Aorta (tissue), 5 donors: ENCODE results near the gene FAM229B. TPM values are rescaled to one million over a fixed set of nuclear protein-coding genes. Genes with fewer than 3 reads are reported as not detected.

Source experiments
- ATAC-seq: fragments of 200-7000 bp; cut with Tn5 transposase; one replicate; pipeline ENCODE4 v1.9.1; 2022; ENCODE audit warnings: moderate library complexity; ENCODE audit not compliant: low FRiP score
- DNase-seq, 2 donors: peaks; one replicate each; pipeline ENCODE4 v3.0.0-alpha.2; 2020
- H3K27ac ChIP-seq, 2 donors: one replicate each; pipeline ENCODE4 v1.5.1; 2013; ENCODE audit warnings: low read length in 2 of 2, mild to moderate bottlenecking in 2 of 2, moderate library complexity in 2 of 2, control low read depth in 1 of 2, inconsistent platforms in 1 of 2, low read depth in 1 of 2
- H3K27me3 ChIP-seq, 2 donors: one replicate each; pipeline ENCODE4 v1.6.1; 2013; ENCODE audit warnings: control low read depth in 1 of 2, low read length in 1 of 2, mild to moderate bottlenecking in 1 of 2, moderate library complexity in 1 of 2; ENCODE audit not compliant: insufficient read depth in 2 of 2, control insufficient read depth in 1 of 2
- H3K36me3 ChIP-seq, 2 donors: one replicate each; pipeline ENCODE4 v1.6.1; 2013; ENCODE audit warnings: control low read depth in 1 of 2, low read length in 1 of 2, mild to moderate bottlenecking in 1 of 2; ENCODE audit not compliant: insufficient read depth in 2 of 2, control insufficient read depth in 1 of 2
- H3K4me1 ChIP-seq, 2 donors: one replicate each; pipeline ENCODE4 v1.6.1; 2013; ENCODE audit warnings: low read length in 2 of 2, control low read depth in 1 of 2, mild to moderate bottlenecking in 1 of 2, moderate library complexity in 1 of 2; ENCODE audit not compliant: insufficient read depth in 2 of 2, control insufficient read depth in 1 of 2
- H3K4me3 ChIP-seq, 2 donors: one replicate each; pipeline ENCODE4 v1.5.1; 2013; ENCODE audit warnings: low read length in 2 of 2, control low read depth in 1 of 2, mild to moderate bottlenecking in 1 of 2
- H3K9me3 ChIP-seq: one replicate; pipeline ENCODE4 v1.6.1; 2013; ENCODE audit warnings: mild to moderate bottlenecking, low read length; ENCODE audit not compliant: control insufficient read depth
- WGBS, 2 donors: extraction: QIAGEN DNeasy Blood & Tissue Kit; methylation state at CpG; one replicate each; pipeline ENCODE4 v1.1.7; 2013; 5-methylcytosine and 5-hydroxymethylcytosine counted together
- intact Hi-C, 2 donors: fragments of 100-400 bp; cut with DNase I; formaldehyde crosslinking; loops; one replicate each; pipeline versions ENCODE4 v1.14.2 to v1.15.0; 2022
- polyA plus RNA-seq, 2 donors: library from polyadenylated mRNA; stranded (reverse); fragments of 200-250 nt; gene quantifications; one replicate each; pipeline ENCODE4 v1.2.3, GENCODE V29; 2013
- total RNA-seq, 2 donors: library from RNA; stranded (reverse); fragmentation: NEBNext Ultra II Directional; extraction: Animal tissue kit (Norgen Biotek cat#: 25700); gene quantifications; one replicate each; pipeline ENCODE4 v1.2.1, GENCODE V29; 2021
- donor health status: healthy with polysubstance abuse.
- donor health status: Bipolar disorder and iron deficiency.
- donor health status: DM: no; HTN: no; CAD: no.
- donor health status: DM: no; HTN: no; CAD: no.
- donor health status: DM: yes; HTN: yes; CAD: no.

FAM229B gene
- total and polyA plus RNA-seq, 4 donors: 13.8 to 39.3 (median 27.1) TPM

DNA sequence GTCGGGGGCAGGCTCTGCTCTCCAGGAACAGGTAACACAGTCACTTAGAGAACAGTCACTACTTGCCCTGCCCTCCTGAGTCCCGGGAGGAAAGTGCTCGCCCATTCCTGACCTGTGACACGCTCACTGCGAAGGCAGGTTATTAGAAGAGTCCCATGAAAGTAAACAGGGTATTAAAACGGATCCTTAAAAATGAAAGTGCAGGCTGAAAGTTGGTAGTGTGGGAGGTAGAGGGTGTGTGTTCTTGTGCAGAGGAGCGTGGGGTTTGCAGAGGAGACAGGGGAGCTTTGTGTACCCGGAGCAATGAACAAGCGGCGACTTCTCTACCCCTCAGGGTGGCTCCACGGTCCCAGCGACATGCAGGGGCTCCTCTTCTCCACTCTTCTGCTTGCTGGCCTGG, 33.4 kb upstream of the FAM229B start, which contains the start of gene CCN6:
CCN6 (plus strand) TSS at position 104 of the 400 bp plus-strand sequence; CDS start at position 358, 254 bp downstream.
- 90 to 93% methylated on average over 12 of the region's 12 CpGs for WGBS, 2 donors
- ATAC-seq: no peak
- H3K4me1 ChIP-seq: no peaks in the 10 kb centered on the region

DNA sequence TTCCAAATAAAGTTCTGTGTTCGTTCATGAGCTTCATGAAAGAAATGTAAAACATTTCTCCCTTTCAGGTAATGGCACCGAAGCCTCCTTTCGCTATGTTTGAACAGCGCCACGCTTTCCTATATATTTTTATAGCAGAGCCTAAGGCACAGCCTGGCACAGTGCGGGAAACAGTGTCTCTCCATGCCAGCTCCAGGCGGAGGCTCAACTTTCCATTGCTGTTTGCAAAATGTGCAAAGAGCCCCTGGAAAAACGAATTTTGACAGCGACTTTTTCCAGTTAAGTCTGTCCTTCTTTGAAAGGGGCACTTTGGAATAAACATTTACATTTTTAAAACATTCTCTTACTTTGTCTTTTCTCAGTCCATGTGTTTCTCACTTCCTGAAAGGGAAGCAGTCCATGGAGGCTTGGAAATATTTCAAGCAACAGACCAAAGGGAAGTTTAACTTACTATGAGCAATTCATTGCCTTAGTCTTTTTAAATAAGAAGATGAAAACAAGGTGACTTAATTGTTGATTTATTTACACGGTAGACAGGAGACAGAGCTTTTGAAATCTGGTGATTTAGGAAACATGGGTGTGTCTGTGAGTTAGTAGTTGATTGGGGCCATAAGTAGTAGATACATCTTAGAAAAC, 32.7 kb upstream of the FAM229B start:
- intact Hi-C loops: no loop called here

More for the DNA sequence above, 33.4 kb upstream of the FAM229B start, which contains the start of gene CCN6:
- no peaks in the 10 kb centered on the region for H3K9me3 ChIP-seq
- H3K27ac ChIP-seq: no peak within 1 kb of the TSS
- H3K27me3 ChIP-seq: no peaks in the 10 kb centered on the region
- H3K36me3 ChIP-seq: no peaks in the 10 kb centered on the region
- no peak within 1 kb of the TSS for H3K4me3 ChIP-seq
- no peak for DNase-seq
- intact Hi-C loops: no loop called here

DNA sequence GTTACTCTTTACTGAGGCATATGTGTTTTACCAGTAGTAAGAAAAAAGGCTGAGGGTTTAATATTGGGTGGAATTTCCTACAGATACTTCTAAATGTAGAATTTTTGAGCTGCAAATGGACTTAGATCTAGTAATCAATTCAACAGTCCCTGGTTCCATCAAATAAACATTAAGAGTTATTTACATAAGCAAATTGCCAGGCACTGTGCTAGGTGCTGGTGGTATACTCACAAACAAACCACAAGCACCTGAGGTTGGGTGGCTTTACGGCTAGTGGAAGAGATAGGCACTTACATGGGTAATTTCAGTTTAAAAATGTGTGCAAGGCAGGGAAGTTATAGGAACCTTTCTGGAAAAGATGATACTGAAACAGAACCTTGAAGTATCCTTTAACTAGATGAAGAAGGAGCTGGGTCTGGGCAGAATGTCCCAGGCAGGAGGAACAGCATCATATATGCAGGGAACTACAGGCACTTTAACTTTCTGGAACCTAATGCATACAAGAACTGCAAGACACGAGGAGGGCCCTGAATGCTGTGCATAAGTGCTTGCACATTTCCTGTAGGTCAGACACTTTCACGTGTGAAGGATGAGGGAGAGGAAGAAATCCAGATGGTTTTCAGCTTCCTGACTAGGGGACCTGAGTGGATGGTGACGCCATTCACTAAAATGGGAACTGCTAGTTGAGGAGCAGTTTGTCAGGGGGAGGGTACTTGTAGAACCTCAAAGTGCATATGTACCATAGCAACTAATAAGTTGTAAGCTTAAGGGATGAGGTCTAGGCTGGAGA, 29.0 kb upstream of the FAM229B start:
- 78 to 80% methylated on average over 4 of the region's 4 CpGs for WGBS, 2 donors
- H3K9me3 ChIP-seq: no peaks in the 10 kb centered on the region
- no peaks in the 10 kb centered on the region for H3K27me3 ChIP-seq
- no peaks in the 10 kb centered on the region for H3K4me1 ChIP-seq
- DNase-seq (no peak), ATAC-seq (no peak)
- H3K36me3 ChIP-seq: no peaks in the 10 kb centered on the region
- intact Hi-C loops: no loop called here
- no peak overlapping the region for H3K4me3 ChIP-seq
- H3K27ac ChIP-seq: no peak overlapping the region

More for the DNA sequence above, 32.7 kb upstream of the FAM229B start:
- Histone ChIP-seq H3K4me3 (no peak overlapping the region), H3K27ac (no peak overlapping the region), H3K36me3 (no peaks in the 10 kb centered on the region), H3K27me3 (no peaks in the 10 kb centered on the region), H3K9me3 (no peaks in the 10 kb centered on the region), H3K4me1 (no peaks in the 10 kb centered on the region)
- no peak for DNase-seq
- 49 to 59% methylated on average over 10 of the region's 10 CpGs for WGBS, 2 donors
- no peak for ATAC-seq

- ATAC-seq: no peak
- 93 to 98% methylated on average over 4 of the region's 4 CpGs for WGBS, 2 donors
Measured at GRCh38 chr6:112061605-112062004, 25.8 kb upstream of the FAM229B start.

GRCh38 chr6:112062966-112063365, 24.4 kb upstream of the FAM229B start:
- no peaks in the 10 kb centered on the region for H3K4me1 ChIP-seq
- no peak overlapping the region for H3K4me3 ChIP-seq
- no peaks in the 10 kb centered on the region for H3K36me3 ChIP-seq
- 88 to 89% methylated on average over 3 of the region's 3 CpGs for WGBS, 2 donors
- H3K27ac ChIP-seq: no peak overlapping the region
- no peak for ATAC-seq
- no peak for DNase-seq
- H3K9me3 ChIP-seq: no peaks in the 10 kb centered on the region
- intact Hi-C loops: no loop called here
- no peaks in the 10 kb centered on the region for H3K27me3 ChIP-seq

More at GRCh38 chr6:112061605-112062004, 25.8 kb upstream of the FAM229B start:
- no peak for DNase-seq
- H3K4me3 ChIP-seq: no peak overlapping the region
- H3K36me3 ChIP-seq: no peaks in the 10 kb centered on the region
- no peaks in the 10 kb centered on the region for H3K27me3 ChIP-seq
- intact Hi-C loops: no loop called here
- no peaks in the 10 kb centered on the region for H3K9me3 ChIP-seq
- no peak overlapping the region for H3K27ac ChIP-seq
- no peaks in the 10 kb centered on the region for H3K4me1 ChIP-seq

DNA sequence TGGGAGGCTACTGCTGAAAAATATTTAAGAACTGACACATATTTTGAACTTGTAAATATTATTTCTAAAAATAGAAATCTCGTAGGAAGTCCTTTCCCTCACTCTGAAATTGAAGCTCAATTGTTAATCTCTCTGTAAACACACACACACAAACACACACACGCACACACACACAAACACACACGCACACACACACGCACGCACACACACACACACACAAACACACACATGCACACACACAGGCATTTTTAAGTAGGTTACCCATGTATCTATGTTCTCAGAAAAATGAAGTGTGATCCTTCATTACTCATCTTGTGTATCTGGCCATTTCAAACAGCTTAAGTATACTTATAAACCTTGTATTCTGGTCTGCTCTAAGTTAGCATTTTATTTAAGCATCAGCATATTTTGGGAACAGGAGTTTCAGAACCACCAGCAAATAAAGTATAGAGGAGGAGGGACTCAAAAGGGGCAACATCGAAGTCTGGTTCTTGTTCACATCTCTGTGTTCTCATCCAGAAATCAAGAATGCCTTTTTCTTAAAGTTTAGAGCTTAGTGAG, 21.9 kb upstream of the FAM229B start:
- no peak overlapping the region for H3K4me3 ChIP-seq
- no peak for DNase-seq
- intact Hi-C loops: no loop called here
- H3K36me3 ChIP-seq: no peaks in the 10 kb centered on the region
- 52 to 58% methylated on average over 6 of the region's 6 CpGs for WGBS, 2 donors
- H3K27me3 ChIP-seq: no peaks in the 10 kb centered on the region
- no peaks in the 10 kb centered on the region for H3K4me1 ChIP-seq
- H3K27ac ChIP-seq: no peak overlapping the region
- H3K9me3 ChIP-seq: no peaks in the 10 kb centered on the region
- no peak for ATAC-seq

GRCh38 chr6:112066606-112067005, 20.8 kb upstream of the FAM229B start:
- no peak for ATAC-seq
- Histone ChIP-seq H3K36me3 (no peaks in the 10 kb centered on the region), H3K9me3 (no peaks in the 10 kb centered on the region), H3K4me3 (no peak overlapping the region), H3K4me1 (no peaks in the 10 kb centered on the region), H3K27ac (no peak overlapping the region), H3K27me3 (no peaks in the 10 kb centered on the region)
- WGBS, 2 donors: 68 to 69% methylated on average over 3 of the region's 3 CpGs
- intact Hi-C loops: no loop called here
- no peak for DNase-seq

GRCh38 chr6:112081569-112081968, 5.8 kb upstream of the FAM229B start:
- no peaks in the 10 kb centered on the region for H3K27me3 ChIP-seq
- no peak for DNase-seq
- H3K4me1 ChIP-seq: no peaks in the 10 kb centered on the region
- ATAC-seq: no peak
- H3K9me3 ChIP-seq: no peaks in the 10 kb centered on the region
- no peak overlapping the region for H3K4me3 ChIP-seq
- H3K36me3 ChIP-seq: no peaks in the 10 kb centered on the region
- intact Hi-C loops: no loop called here
- WGBS, 2 donors: 90 to 91% methylated on average over 4 of the region's 4 CpGs
- H3K27ac ChIP-seq: no peak overlapping the region
